GM18868 (cell line): ENCODE results near the gene HOXB3.

Experiments used
- ATAC-seq: cut with Tn5 transposase; IDR thresholded peaks from one replicate; pipeline ENCODE4 v1.9.1; 2021; ENCODE audit warnings: mild to moderate bottlenecking, moderate library complexity; ENCODE audit not compliant: unreplicated experiment

Gene HOXB3

DNA sequence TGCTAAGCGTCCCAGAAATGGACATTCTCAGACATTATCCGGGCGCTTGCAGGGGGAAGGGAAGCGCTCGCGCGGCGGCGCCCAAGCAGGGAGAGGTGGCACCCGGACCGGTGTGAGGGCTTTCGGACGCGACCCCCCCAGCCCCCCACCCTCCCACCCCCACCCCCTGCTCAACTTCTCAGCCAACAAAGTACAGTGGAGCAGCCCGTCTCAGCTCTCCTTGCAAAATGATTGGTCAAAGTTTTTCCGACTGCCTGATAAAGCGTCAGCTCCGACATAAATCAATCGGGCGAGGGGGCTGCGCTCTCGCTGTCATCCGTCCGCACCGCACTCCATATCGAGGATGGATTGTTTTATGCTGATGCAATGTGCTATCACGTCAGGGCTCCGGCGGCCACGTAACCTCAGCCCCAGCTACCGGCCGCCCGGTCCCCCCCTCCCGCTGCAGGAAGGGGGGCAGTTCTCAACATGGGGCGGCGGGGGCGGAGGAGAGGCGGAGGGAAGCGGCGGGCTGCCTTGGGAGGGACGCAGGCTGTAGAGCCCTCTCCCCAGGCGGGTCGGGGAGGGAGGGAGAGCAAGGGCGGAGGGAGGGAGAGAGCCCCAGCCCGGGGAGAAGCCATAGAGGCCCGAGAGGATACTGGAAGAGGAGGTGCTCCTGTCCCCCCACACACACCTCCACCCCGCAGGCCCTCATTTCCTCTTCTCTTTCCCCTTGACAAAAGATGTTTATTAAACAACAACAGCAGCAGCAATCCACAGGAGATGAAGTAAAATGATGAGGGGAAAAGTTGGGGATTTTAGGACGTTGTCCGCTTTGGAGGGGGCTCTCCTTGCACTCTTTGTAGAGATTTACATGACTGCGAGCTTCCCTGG is 36.4 kb upstream of the HOXB3 start, which contains the start of gene HOXB9:
TSS of gene HOXB9 (minus strand) at position 114 of the 873 bp plus-strand sequence. CDS start at position 25, 89 bp downstream.
- no peak for ATAC-seq

- ATAC-seq: no peak
These were observed 35.6 kb upstream of the HOXB3 start for GRCh38 chr17:48625495-48626244.

DNA sequence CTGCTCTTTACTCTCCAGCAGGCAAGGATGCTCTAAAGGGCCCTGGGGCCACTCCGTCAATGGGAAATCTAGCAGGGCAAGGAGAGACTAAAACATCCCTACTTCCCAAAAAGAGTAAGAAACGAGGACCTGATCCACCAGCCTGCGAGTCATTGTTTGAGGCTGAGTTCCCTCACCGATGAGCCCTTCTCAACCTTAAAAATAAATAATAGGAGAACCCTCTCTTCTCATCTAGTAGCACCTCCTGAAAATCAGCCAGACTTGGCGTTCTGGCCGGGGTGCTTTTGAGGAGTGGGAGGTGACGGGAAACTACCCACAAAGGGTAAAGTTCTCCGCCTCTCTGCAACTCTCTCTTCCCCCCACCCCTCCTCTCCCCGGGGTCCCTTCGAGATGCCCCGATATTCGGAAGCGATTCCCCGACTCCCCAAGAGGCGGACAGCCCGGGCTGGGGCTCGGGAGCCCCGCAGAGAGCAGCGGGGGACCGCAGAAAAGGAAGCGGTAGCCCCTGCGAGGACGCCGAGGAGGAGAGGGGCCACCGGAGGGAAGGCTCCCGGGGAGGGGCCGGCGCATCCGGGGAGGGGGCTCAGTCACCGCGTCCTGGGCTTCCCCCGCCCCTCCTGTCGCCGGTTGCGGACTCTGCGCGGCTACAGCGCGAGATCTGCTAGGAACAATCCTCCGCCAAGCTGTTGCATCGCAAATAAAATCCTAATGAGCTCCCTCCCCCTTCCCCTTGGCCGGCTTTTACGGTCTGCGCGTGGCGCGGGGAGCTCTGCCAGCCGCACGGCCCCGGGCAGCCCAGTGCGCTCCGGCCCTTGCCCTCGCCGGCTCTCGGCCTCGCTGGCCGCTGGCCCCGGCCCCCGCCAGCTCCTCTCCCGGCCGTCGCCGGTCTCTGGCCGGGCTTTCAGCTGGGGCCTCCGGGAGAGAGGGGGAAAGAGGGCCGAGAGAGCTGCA is 34.8 kb upstream of the HOXB3 start:
- no peak for ATAC-seq

DNA sequence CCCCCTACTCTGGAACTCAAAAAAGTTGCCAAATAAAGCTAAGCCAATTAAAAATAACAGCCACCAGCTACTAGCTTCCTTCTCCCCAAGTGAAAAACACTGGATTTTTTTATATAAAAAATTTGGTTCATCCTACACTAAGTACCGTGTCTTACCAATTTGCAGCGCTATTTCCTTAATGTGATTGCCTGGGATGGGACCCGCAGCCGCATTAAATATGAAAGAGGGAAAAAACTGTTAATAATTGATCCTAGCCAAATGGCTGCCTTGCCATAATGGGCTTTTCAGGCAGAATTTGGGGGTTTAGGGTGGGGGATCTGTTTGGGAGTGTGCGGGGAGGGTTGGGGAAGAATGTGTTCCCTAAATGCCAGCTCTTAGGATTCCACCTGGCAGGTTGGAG is 34.1 kb upstream of the HOXB3 start:
- ATAC-seq: no peak

DNA sequence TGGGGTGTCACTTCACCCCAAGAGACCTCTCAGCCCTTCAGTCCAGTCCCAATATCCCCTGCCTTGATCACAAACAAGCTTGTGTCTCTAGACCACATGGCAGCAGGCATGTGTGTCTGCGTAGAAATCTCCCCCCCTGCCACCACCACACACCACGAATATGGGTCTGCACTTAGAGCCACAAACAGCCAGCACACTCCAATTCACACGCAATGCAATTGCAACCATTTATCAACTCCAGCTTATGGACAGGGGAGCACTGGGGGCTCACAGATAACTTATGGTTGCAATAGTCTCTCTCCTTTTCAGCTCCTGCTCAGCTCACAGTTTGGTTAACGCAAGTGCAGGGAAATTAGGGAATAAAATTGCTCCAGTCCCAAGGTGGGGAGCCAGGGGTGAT is 33.5 kb upstream of the HOXB3 start:
- ATAC-seq: no peak

- ATAC-seq: no peak
These were observed 32.8 kb upstream of the HOXB3 start for GRCh38 chr17:48622857-48623256.

- no peak for ATAC-seq
These were observed 31.7 kb upstream of the HOXB3 start for GRCh38 chr17:48621410-48622392.

DNA sequence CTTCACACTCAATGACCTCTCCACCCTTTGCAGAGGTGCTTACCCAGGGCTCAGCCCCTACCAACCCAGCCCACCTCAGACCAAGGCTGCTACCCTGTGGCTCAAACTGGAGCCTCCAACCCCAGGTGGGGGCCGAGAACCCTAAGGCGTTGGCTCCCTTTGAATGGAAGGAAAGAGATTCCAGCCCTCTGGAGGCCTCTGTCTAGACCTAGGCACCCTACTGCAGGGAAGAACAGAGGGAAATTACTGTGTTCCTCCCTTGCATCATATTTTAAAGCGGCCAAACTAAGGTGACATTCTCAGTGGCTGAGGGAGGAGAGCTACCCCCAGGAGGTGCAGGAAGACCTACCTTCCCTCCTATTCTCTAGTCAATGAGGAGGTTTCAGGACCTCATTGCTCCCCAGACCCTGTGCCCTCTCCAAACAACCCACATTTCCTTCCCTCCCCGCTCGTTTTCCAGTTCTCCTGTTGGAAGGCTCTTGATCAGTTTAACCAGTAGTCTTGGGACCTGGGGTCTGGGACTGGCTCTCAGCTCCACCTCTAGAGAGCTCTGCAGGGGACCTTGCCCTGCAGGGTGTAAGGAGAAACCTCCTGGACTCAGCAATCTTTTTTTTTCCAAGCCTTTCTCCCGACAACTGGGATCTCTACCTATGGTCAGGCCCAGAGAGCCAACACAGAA is 30.6 kb upstream of the HOXB3 start:
- ATAC-seq: no peak

- no peak for ATAC-seq
These were observed 29.9 kb upstream of the HOXB3 start for GRCh38 chr17:48619826-48620449.

- peak; percentile 45 for ATAC-seq
These were observed 28.3 kb upstream of the HOXB3 start for GRCh38 chr17:48618256-48618896.

- ATAC-seq: no peak
These were observed 27.6 kb upstream of the HOXB3 start for GRCh38 chr17:48617471-48618255.

DNA sequence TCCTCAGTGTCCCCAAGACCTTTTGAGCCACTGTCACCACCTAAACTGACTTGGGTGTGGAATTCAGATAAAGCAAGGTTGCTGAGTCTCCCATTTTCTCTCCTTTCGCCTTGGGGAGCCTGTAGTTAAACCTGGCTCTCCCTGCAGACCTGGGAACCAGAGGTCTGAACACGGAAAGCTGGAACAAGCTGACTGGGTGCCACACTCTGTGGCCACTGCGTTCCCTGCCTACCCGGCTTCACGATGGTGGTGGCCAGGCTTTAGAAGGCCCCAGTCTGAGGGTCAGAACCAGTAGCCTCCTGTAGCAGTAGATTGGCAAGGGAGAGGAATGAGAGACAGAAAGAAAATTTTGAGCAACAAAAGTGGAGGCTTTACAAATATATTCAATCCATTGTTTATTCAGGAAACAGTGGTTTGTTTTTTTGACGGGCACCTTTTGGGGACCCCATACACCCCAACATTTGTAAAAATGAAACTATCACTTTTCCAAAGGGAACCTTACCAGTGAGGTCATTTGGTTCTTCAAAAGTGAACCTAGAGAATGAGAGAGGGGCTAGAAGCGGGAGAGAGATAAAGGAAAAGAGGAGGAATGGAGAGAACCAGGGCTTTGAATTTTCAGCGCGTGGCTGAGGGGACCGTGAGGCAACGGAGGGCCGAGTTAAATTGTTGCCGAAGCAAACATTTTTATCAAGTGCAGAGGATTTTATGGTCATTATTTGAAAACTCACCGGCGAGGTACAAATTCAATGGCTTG is 26.9 kb upstream of the HOXB3 start:
- no peak for ATAC-seq

- ATAC-seq: no peak
These were observed 26.1 kb upstream of the HOXB3 start for GRCh38 chr17:48615963-48616716.

DNA sequence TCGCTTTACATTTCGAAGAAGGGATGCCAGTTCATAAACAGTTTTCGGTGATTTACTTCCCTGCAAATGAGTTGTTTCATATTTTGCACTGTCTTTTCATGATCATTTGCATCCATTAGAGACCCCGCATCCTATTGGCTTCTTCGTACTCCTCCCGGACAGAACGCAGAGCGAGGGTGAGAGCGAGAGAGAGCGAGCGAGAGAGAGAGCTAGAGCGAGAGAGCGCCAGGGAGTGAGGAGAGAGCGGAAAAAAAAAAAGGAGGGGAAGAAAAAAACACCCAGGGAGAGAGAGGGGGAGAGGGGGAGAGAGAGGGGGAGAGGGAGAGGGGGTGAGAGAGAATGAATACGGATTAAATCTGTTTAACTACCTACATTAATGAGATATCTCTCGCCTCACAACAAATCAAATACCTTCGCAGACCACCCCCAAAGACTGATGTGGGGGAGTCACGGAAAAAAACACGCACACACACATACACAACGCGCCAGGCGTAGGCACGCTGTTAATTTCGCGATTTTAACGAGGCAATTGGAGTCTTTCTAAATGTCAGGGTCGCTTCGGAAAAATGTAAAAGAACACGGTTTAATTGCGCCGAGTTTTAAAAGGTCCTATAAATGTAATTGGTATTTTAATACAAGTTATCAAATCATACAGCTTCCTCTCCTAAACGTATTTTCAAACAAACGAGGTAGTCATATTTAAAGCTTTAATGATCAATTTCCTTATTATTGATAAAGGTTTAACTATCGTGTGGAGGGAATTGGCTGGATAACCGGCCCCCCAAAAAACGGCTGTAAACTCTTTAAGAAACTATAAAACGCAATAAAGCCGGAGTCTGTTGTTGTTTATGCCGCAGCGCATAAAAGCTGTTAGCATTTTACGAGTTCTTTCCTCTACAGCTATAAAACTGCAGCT is 25.3 kb upstream of the HOXB3 start, which contains the start of gene HOXB8:
TSS of gene HOXB8 (minus strand) at position 246 of the 916 bp plus-strand sequence. CDS start 588 bp downstream, outside the sequence.
- ATAC-seq: no peak
